ENCODE measurements around the gene NLGN1.

NLGN1 gene

DNA sequence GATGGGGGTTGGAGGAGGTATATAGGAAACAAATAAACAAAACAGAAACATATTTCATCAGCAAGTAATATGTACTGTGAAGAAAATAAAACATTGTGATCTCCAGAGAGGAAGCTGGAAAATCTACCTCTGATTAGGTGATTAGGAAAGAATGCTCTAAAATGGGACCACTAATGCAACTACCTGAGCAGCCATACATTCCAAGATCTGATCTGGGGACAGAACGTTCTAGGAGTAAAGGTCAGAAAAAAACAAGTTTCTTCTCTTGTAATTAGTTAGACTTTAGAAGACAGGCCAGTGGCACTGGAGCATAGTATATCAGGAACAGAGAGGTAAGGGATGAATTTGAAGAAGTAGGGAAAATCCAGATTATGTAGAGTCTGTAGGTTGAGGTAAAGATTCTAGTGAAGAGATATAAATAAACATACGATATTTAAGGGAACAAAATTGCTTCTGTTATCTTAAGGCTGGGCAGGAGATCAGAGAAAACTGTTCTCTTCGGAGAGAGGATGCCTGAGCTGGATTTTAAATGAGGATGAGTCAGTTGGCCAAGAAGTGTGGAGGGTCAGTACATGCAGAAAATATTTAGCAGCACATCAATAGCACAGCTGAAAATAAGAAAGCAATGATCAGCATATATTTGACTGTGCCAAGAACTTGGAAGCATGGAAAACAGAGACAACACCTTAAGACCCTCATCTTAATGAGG is 429.5 kb downstream of the NLGN1 start:
- no peak overlapping the region for H3K4me3 Mint-ChIP-seq
- H3K9me3 Mint-ChIP-seq, result peaks cover 3% of the 10 kb centered on the region
- H3K27me3 Mint-ChIP-seq (ENCODE audit: low read depth), result no peaks in the 10 kb centered on the region
- H3K27ac Mint-ChIP-seq, result no peak overlapping the region
- H3K36me3 Mint-ChIP-seq (ENCODE audit: low read depth), result no peaks in the 10 kb centered on the region
- TF ChIP-seq CTCF (IDR thresholded peaks at IDR 0.05; ENCODE audit: unreplicated experiment in 3 of 3), result no peak
- peaks cover 6% of the 10 kb centered on the region for H3K4me1 Mint-ChIP-seq

- H3K27ac Mint-ChIP-seq, result no peak overlapping the region
- no peaks in the 10 kb centered on the region for H3K4me1 Mint-ChIP-seq
- no peaks in the 10 kb centered on the region for H3K36me3 Mint-ChIP-seq (ENCODE audit: low read depth)
- H3K4me3 Mint-ChIP-seq, result no peak overlapping the region
- peaks cover 3% of the 10 kb centered on the region for H3K9me3 Mint-ChIP-seq
- no peak for TF ChIP-seq CTCF (IDR thresholded peaks at IDR 0.05; ENCODE audit: unreplicated experiment in 3 of 3)
- no peaks in the 10 kb centered on the region for H3K27me3 Mint-ChIP-seq (ENCODE audit: low read depth)
Measured at GRCh38 chr3:173838644-173839043, 441.1 kb downstream of the NLGN1 start.

GRCh38 chr3:173839859-173840258 is 442.3 kb downstream of the NLGN1 start:
- H3K27ac Mint-ChIP-seq, result no peak overlapping the region
- no peak for TF ChIP-seq CTCF (IDR thresholded peaks at IDR 0.05; ENCODE audit: unreplicated experiment in 3 of 3)

GRCh38 chr3:173841334-173841733 is 443.8 kb downstream of the NLGN1 start:
- H3K9me3 Mint-ChIP-seq, result peaks cover 3% of the 10 kb centered on the region
- TF ChIP-seq CTCF (IDR thresholded peaks at IDR 0.05; ENCODE audit: unreplicated experiment in 3 of 3), result no peak
- H3K36me3 Mint-ChIP-seq (ENCODE audit: low read depth), result no peaks in the 10 kb centered on the region
- H3K27ac Mint-ChIP-seq, result no peak overlapping the region
- no peak overlapping the region for H3K4me3 Mint-ChIP-seq
- no peaks in the 10 kb centered on the region for H3K4me1 Mint-ChIP-seq
- no peaks in the 10 kb centered on the region for H3K27me3 Mint-ChIP-seq (ENCODE audit: low read depth)

More at GRCh38 chr3:173839859-173840258, 442.3 kb downstream of the NLGN1 start:
- H3K27me3 Mint-ChIP-seq (ENCODE audit: low read depth), result no peaks in the 10 kb centered on the region
- no peak overlapping the region for H3K4me3 Mint-ChIP-seq
- H3K4me1 Mint-ChIP-seq, result no peaks in the 10 kb centered on the region
- no peaks in the 10 kb centered on the region for H3K36me3 Mint-ChIP-seq (ENCODE audit: low read depth)
- peaks cover 3% of the 10 kb centered on the region for H3K9me3 Mint-ChIP-seq

GRCh38 chr3:173843060-173843459 is 445.5 kb downstream of the NLGN1 start:
- no peaks in the 10 kb centered on the region for H3K36me3 Mint-ChIP-seq (ENCODE audit: low read depth)
- H3K27ac Mint-ChIP-seq, result no peak overlapping the region
- peaks cover 3% of the 10 kb centered on the region for H3K9me3 Mint-ChIP-seq
- H3K4me3 Mint-ChIP-seq, result no peak overlapping the region
- H3K4me1 Mint-ChIP-seq, result no peaks in the 10 kb centered on the region
- no peak for TF ChIP-seq CTCF (IDR thresholded peaks at IDR 0.05; ENCODE audit: unreplicated experiment in 3 of 3)
- no peaks in the 10 kb centered on the region for H3K27me3 Mint-ChIP-seq (ENCODE audit: low read depth)

DNA sequence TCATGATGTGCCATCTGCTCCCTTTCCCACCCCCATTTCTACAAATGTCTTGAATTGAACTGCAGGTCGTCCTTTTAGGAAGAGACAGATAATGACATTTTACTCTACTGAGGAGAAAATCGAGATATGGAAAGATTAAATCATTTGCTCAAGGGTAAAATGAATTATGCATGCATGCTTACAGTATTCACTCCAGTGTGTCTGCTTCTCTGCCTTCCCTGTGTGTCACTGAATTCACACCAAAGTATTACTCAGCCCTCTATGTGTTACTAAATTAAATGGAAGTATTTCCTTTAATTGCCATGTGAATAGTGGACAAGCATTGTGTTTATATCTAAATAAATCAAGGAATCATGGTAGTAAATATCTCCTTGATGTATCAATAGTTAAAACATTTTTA is 449.0 kb downstream of the NLGN1 start:
- Mint-ChIP-seq H3K36me3 (ENCODE audit: low read depth) (no peaks in the 10 kb centered on the region), H3K9me3 (peaks cover 3% of the 10 kb centered on the region), H3K4me1 (no peaks in the 10 kb centered on the region), H3K4me3 (no peak overlapping the region), H3K27ac (no peak overlapping the region), H3K27me3 (ENCODE audit: low read depth) (no peaks in the 10 kb centered on the region)
- no peak for TF ChIP-seq CTCF (IDR thresholded peaks at IDR 0.05; ENCODE audit: unreplicated experiment in 3 of 3)
